PFSK-1 (cell line): Measurements from ENCODE around the gene TRPC4.

Experiments
- FOXP2 ChIP-seq: optimal IDR thresholded peaks from 2 replicates; pipeline ENCODE3; 2011; ENCODE audit warnings: borderline replicate concordance, control low read depth, inconsistent platforms; ENCODE audit not compliant: insufficient read depth; ENCODE audit errors: extremely low read length, extremely low read depth
- POLR2AphosphoS5 ChIP-seq: IDR thresholded peaks from 2 replicates; pipeline ENCODE4 v1.6.1; 2012; ENCODE audit warnings: low read depth, mild to moderate bottlenecking, control low read depth, low read length, moderate library complexity
- SIN3A ChIP-seq: IDR thresholded peaks from 2 replicates; pipeline ENCODE4 v1.6.1; 2012; ENCODE audit warnings: mild to moderate bottlenecking, low read length, moderate library complexity, borderline replicate concordance; ENCODE audit not compliant: insufficient read depth

DNA sequence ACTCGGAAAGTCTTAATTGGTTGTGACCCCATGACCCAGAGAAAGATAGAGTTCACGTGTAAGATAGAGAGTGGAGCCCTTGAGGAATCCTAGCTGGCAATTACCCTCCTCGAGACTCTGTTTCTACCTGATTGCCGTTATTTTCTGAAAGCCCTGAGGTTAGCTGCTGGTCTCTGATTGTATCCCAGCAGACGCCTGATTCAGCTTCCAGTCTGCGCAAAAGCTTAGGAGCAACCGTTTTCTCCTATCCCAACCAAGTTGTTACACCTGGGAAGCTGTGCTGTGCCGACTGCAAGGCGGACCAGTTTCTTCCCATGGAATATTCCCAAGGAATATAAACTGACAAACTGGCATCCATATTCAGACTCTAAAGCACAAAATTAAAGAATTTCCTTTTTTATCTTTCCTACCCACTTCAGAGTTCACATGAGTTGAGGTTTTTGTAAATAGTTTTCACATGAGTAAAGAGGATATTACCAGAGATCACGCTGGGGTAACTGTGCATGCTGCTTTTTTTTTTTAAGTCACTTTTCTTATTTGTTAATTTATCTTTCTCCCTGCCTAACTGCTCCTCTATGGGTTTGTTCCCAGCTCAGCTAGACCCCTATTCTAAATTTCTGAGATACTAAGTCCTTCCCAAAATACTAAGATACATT is 1.5 kb upstream of the TRPC4 start:
- TF ChIP-seq SIN3A (no peak), POLR2AphosphoS5 (no peak), FOXP2 (no peak)
